ENCODE data around the gene ARID3A. TPM values are rescaled to one million over a fixed set of nuclear protein-coding genes. Genes with fewer than 3 reads are reported as not detected.
A peak's percentile ranks its signal among the peaks of the same experiment; 100 is the strongest.

The ARID3A gene
- total RNA-seq, 1 experiment from 2014 or later = 28.9 TPM

- POLR2A ChIA-PET = no interaction called here
- ATAC-seq (no peak), DNase-seq (ENCODE audit: low read depth, low spot score) (no peak)
- Histone ChIP-seq H3K4me3 (ENCODE audit: low read depth in 2 of 2, low read length in 2 of 2) (peak overlapping the region; percentile 71 to 76), H3K27me3 (ENCODE audit: control insufficient read depth, insufficient read depth, low read length) (no peaks in the 10 kb centered on the region), H3K9me3 (ENCODE audit: control insufficient read depth, insufficient read depth, low read depth, low read length) (no peaks in the 10 kb centered on the region), H3K27ac (ENCODE audit: low read length) (peak overlapping the region; percentile 80), H3K4me1 (ENCODE audit: control insufficient read depth, insufficient read depth, low read length) (no peaks in the 10 kb centered on the region; the same call in 1 of the 2 replicates), H3K36me3 (ENCODE audit: control insufficient read depth, insufficient read depth, low read length) (peaks cover 8% of the 10 kb centered on the region; the same call in 1 of the 2 replicates)
- in situ Hi-C loops (cut with HindIII; ENCODE audit: low pct_unique_long_range_greater_than_20kb, low sequenced_read_pairs) = no loop called here
- intact Hi-C loops (cut with micrococcal nuclease; ENCODE audit: unreplicated experiment) = no loop called here
- TF ChIP-seq CTCF (IDR thresholded peaks at IDR 0.05) (no peak), POLR2AphosphoS5 (IDR thresholded peaks at IDR 0.05; ENCODE audit: low read depth, low read length) (no peak), SIN3A (IDR thresholded peaks at IDR 0.05; ENCODE audit: borderline replicate concordance, insufficient read depth, low read depth, low read length) (no peak), REST (IDR thresholded peaks at IDR 0.05; ENCODE audit: insufficient read depth in 1 of 2, low read depth in 2 of 2, low read length in 1 of 2) (no peak), TCF7L2 (IDR thresholded peaks at IDR 0.05; ENCODE audit: low read depth, low read length) (no peak)
- CTCF ChIA-PET = no interaction called here
- no TSS peak for BruUV-seq (replicated peaks)
Observed at GRCh38 chr19:924553-925086, 1.2 kb upstream of the ARID3A start.

GRCh38 chr19:925087-925525 lies 729 bp upstream of the ARID3A start:
- no TSS peak for BruUV-seq (replicated peaks)
- in situ Hi-C loops (cut with HindIII; ENCODE audit: low pct_unique_long_range_greater_than_20kb, low sequenced_read_pairs) = no loop called here

More at GRCh38 chr19:925087-925525, 729 bp upstream of the ARID3A start:
- POLR2A ChIA-PET = no interaction called here
- peak; percentile 76 for ATAC-seq
- Histone ChIP-seq H3K4me3 (ENCODE audit: low read depth in 2 of 2, low read length in 2 of 2) (peak overlapping the region; percentile 71 to 76), H3K4me1 (ENCODE audit: control insufficient read depth, insufficient read depth, low read length) (no peaks in the 10 kb centered on the region; the same call in 1 of the 2 replicates), H3K36me3 (ENCODE audit: control insufficient read depth, insufficient read depth, low read length) (peaks cover 8% of the 10 kb centered on the region; the same call in 1 of the 2 replicates), H3K27me3 (ENCODE audit: control insufficient read depth, insufficient read depth, low read length) (no peaks in the 10 kb centered on the region), H3K9me3 (ENCODE audit: control insufficient read depth, insufficient read depth, low read depth, low read length) (no peaks in the 10 kb centered on the region), H3K27ac (ENCODE audit: low read length) (peak overlapping the region; percentile 80)
- TF ChIP-seq CTCF (IDR thresholded peaks at IDR 0.05) (no peak), REST (IDR thresholded peaks at IDR 0.05; ENCODE audit: insufficient read depth in 1 of 2, low read depth in 2 of 2, low read length in 1 of 2) (no peak), SIN3A (IDR thresholded peaks at IDR 0.05; ENCODE audit: borderline replicate concordance, insufficient read depth, low read depth, low read length) (no peak)
- DNase-seq (ENCODE audit: low read depth, low spot score) = no peak
- intact Hi-C loops (cut with micrococcal nuclease; ENCODE audit: unreplicated experiment) = no loop called here
- CTCF ChIA-PET = no interaction called here

Data from Panc1 (cell line).